SU-DHL-6 (cell line): Measurements from ENCODE around the gene RNASET2.
A peak's percentile ranks its signal among the peaks of the same experiment; 100 is the strongest.

Experiments
- H2AFZ ChIP-seq: fragments of 200-600 bp; sonication (generic); 2 replicates; pipeline ENCODE4 v1.6.1; 2014; ENCODE audit warnings: low read depth, mild to moderate bottlenecking, moderate library complexity, mixed read lengths, antibody characterized with exemption, low read length; ENCODE audit not compliant: severe bottlenecking
- H3F3A ChIP-seq: fragments of 200-600 bp; shearing (Covaris generic); 2 replicates; pipeline ENCODE4 v1.6.0; 2016; ENCODE audit warnings: antibody characterized with exemption, mild to moderate bottlenecking; ENCODE audit not compliant: insufficient read depth
- H3K27ac ChIP-seq: fragments of 200-600 bp; sonication (generic); 2 replicates; pipeline ENCODE4 v1.5.1; 2016; ENCODE audit warnings: low read depth, mild to moderate bottlenecking, low read length, moderate library complexity, mixed read lengths
- H3K27me3 ChIP-seq: fragments of 200-600 bp; sonication (generic), shearing (Covaris generic); 2 replicates; pipeline ENCODE4 v1.6.0; 2014; ENCODE audit warnings: mild to moderate bottlenecking, low read length
- H3K36me3 ChIP-seq: fragments of 200-600 bp; sonication (generic); 2 replicates; pipeline ENCODE4 v1.6.1; 2014; ENCODE audit warnings: mild to moderate bottlenecking, low read length, mixed read lengths
- H3K4me2 ChIP-seq: fragments of 300-600, 200-600 bp; shearing (Covaris generic), sonication (generic); 2 replicates; pipeline ENCODE4 v1.6.0; 2014; ENCODE audit warnings: low read length, low read depth, mild to moderate bottlenecking; ENCODE audit not compliant: poor library complexity, severe bottlenecking
- H3K4me3 ChIP-seq: fragments of 200-600 bp; sonication (generic); 2 replicates; pipeline ENCODE4 v1.5.1; 2014; ENCODE audit warnings: antibody characterized with exemption, low read length, mild to moderate bottlenecking, mixed read lengths; ENCODE audit not compliant: insufficient read depth, poor library complexity, severe bottlenecking
- H3K79me2 ChIP-seq: fragments of 200-600 bp; sonication (generic); 2 replicates; pipeline ENCODE4 v1.6.1; 2014; ENCODE audit warnings: mild to moderate bottlenecking, low read length, moderate library complexity; ENCODE audit not compliant: insufficient read depth
- H3K9ac ChIP-seq: fragments of 200-600 bp; sonication (generic); 2 replicates; pipeline ENCODE4 v1.7.0; 2014; ENCODE audit warnings: mild to moderate bottlenecking, low read length
- H3K9me2 ChIP-seq: fragments of 200-600 bp; sonication (generic); replicated peaks from 2 replicates; pipeline ENCODE4 v1.6.1; 2014; ENCODE audit warnings: low read length; ENCODE audit not compliant: insufficient read depth
- H3K9me3 ChIP-seq: fragments of 200-600 bp; sonication (generic); 2 replicates; pipeline ENCODE4 v1.6.1; 2014; ENCODE audit warnings: low read length, mixed read lengths; ENCODE audit not compliant: insufficient read depth
- H4K20me1 ChIP-seq: fragments of 200-600 bp; sonication (generic); 2 replicates; pipeline ENCODE4 v1.6.1; 2014; ENCODE audit warnings: low read depth, mild to moderate bottlenecking, antibody characterized with exemption, low read length, moderate library complexity, mixed read lengths
- CTCF ChIP-seq: fragments of 200-600 bp; sonication (generic); IDR thresholded peaks from one replicate; pipeline ENCODE4 v1.5.1; 2017; ENCODE audit warnings: antibody characterized with exemption, mild to moderate bottlenecking, low read length, moderate library complexity; ENCODE audit not compliant: insufficient read depth, poor library complexity, severe bottlenecking
- EZH2phosphoT487 ChIP-seq: fragments of 200-600 bp; sonication (generic), shearing (Covaris generic); conservative IDR thresholded peaks from 2 replicates; pipeline ENCODE4 v1.6.1; 2018; ENCODE audit warnings: mild to moderate bottlenecking, antibody characterized with exemption, low read length, moderate library complexity, mixed read lengths

Gene RNASET2

GRCh38 chr6:166957805-166958076 lies 1.4 kb upstream of the RNASET2 start:
- peak overlapping the region; percentile 61 for H3K9ac ChIP-seq
- TF ChIP-seq CTCF (no peak), EZH2phosphoT487 (no peak)
- H3K27me3 ChIP-seq, result no peaks in the 10 kb centered on the region
- no peaks in the 10 kb centered on the region for H3K9me2 ChIP-seq
- H4K20me1 ChIP-seq, result no peaks in the 10 kb centered on the region
- no peaks in the 10 kb centered on the region for H3K9me3 ChIP-seq
- H3F3A ChIP-seq, result peaks cover 36% of the 10 kb centered on the region
- H3K79me2 ChIP-seq, result no peaks in the 10 kb centered on the region
- H3K4me2 ChIP-seq, result peak overlapping the region; percentile 65
- H3K36me3 ChIP-seq, result no peaks in the 10 kb centered on the region
- peak overlapping the region; percentile 91 for H3K27ac ChIP-seq
- H3K4me3 ChIP-seq, result peak overlapping the region; percentile 63
- peak overlapping the region; percentile 44 for H2AFZ ChIP-seq

- Histone ChIP-seq H3K4me2 (peak overlapping the region; percentile 65), H3K79me2 (no peaks in the 10 kb centered on the region), H3K9ac (peak overlapping the region; percentile 61), H3K36me3 (no peaks in the 10 kb centered on the region), H4K20me1 (no peaks in the 10 kb centered on the region), H2AFZ (peak overlapping the region; percentile 60), H3K9me3 (no peaks in the 10 kb centered on the region), H3F3A (peaks cover 36% of the 10 kb centered on the region), H3K4me3 (peak overlapping the region; percentile 63), H3K27ac (peak overlapping the region; percentile 91), H3K27me3 (no peaks in the 10 kb centered on the region), H3K9me2 (no peaks in the 10 kb centered on the region)
- TF ChIP-seq EZH2phosphoT487, result no peak
- TF ChIP-seq CTCF, result no peak
Measured at GRCh38 chr6:166957087-166957804, 896 bp upstream of the RNASET2 start.

GRCh38 chr6:166955865-166956443 lies 396 bp downstream of the RNASET2 start:
- Histone ChIP-seq H3K27me3 (no peaks in the 10 kb centered on the region), H2AFZ (peak overlapping the region; percentile 64), H3F3A (peaks cover 40% of the 10 kb centered on the region), H3K36me3 (no peaks in the 10 kb centered on the region), H3K9me3 (no peaks in the 10 kb centered on the region), H3K4me2 (peak overlapping the region; percentile 65), H3K9ac (peak overlapping the region; percentile 61), H3K27ac (no peak overlapping the region), H4K20me1 (no peaks in the 10 kb centered on the region), H3K79me2 (no peaks in the 10 kb centered on the region), H3K4me3 (peak overlapping the region; percentile 63), H3K9me2 (no peaks in the 10 kb centered on the region)
- TF ChIP-seq EZH2phosphoT487 (no peak), CTCF (no peak)
